Motor neuron (in vitro differentiated cells): ENCODE results near the gene CERS1. TPM values are rescaled to one million over a fixed set of nuclear protein-coding genes. Genes with fewer than 3 reads are reported as not detected.

ENCODE experiments used
- ATAC-seq, 8 experiments: fragments of 200-7000 bp; cut with Tn5 transposase; replicated peaks in 6 of 8; 2 replicates each; pipeline ENCODE4 v1.8.0; 2021; ENCODE audit warnings: mild to moderate bottlenecking in 8 of 8, moderate library complexity in 8 of 8
- H3K27ac ChIP-seq, 2 donors: fragments of 250-450 bp; sonication (Bioruptor Pico); 2 replicates each; pipeline ENCODE4 v1.9.0; 2021; ENCODE audit warnings: antibody characterized with exemption in 2 of 2, mild to moderate bottlenecking in 2 of 2, moderate library complexity in 1 of 2
- H3K4me1 ChIP-seq, 2 donors: fragments of 250-450 bp; sonication (Bioruptor Pico); replicated peaks in 1 of 2; 2 replicates each; pipeline ENCODE4 v1.6.1; 2021; ENCODE audit warnings: antibody characterized with exemption in 2 of 2, mild to moderate bottlenecking in 2 of 2, moderate library complexity in 1 of 2
- H3K4me3 ChIP-seq, 5 donors: fragments of 250-450 bp; sonication (Bioruptor Pico); 2 replicates each; pipeline ENCODE4 v1.9.0; 2021; ENCODE audit warnings: antibody characterized with exemption in 5 of 5, mild to moderate bottlenecking in 5 of 5, moderate library complexity in 4 of 5
- WGBS, 10 experiments: fragments of 450-650 bp; shearing (Covaris generic); methylation state at CpG; one replicate each; pipeline ENCODE4 v1.0.0; 2022; 5-methylcytosine and 5-hydroxymethylcytosine counted together
- in situ Hi-C, 9 experiments: fragments of 400-800 bp; cut with MboI; loops; one replicate each; pipeline ENCODE4 v1.15.0; 2021; ENCODE audit warnings: low sequenced_read_pairs in 9 of 9, low pct_unique_long_range_greater_than_20kb in 2 of 9; ENCODE audit not compliant: unreplicated experiment in 9 of 9
- total RNA-seq, 8 experiments: library from RNA; unstranded; fragments of 300-600 nt; gene quantifications; 2 replicates each; pipeline versions ENCODE4 v1.2.3 to v1.2.4, GENCODE V29; 2022

Gene CERS1
- total RNA-seq, 8 experiments from 2014 or later, result 1.2 to 42.1 (median 14.2) TPM

DNA sequence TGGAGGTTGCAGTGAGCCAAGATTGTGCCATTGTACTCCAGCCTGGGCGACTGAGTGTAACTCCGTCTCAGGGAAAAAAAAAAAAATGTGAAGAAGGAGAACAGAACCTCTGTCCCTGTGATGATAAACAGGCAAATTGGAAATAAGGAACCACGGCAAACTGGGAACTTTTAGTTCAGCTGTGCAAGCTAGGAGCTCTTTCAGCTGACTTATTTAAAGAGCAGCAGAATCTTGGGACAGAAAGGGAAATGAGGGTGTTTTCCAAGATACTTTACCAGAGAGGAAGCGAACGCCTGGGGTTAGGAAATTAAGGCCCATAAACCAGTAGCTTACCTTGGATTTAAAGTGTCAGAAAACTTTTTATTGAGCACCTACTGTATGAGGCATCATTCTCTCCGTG, 67.2 kb downstream of the CERS1 start:
- H3K4me3 ChIP-seq, result no peak overlapping the region
- in situ Hi-C loops, result loop anchor here in 3 of 9 experiments (25.0 kb wide), 2 partner anchors 241 to 366 kb away; partner anchors contain the start of gene REX1BD (in 3 of the 3)
- WGBS, 10 experiments, result 15 to 88% (median 46%) methylated on average over 1 to 5 of the region's 6 CpGs; no CpG with 5 or more reads in 2 of the 10 experiments
- no peak for ATAC-seq
- H3K4me1 ChIP-seq, result peaks cover 4 to 7% of the 10 kb centered on the region in 2 donors
- H3K27ac ChIP-seq, result no peak overlapping the region

Other genes with a start within 250 kb of the CERS1 start
- gene CRTC1, start 212.5 kb downstream of the CERS1 start, total RNA-seq, result 1 to 10 TPM; 2.0 to 8.8 (median 8.0) TPM
- 1 to 10 TPM in 1 of 8 experiments, under 1 TPM in 4, not detected in 3; 0.05 to 1.1 (median 0.29) TPM for gene COMP, start 104.9 kb downstream of the CERS1 start, total RNA-seq
- 10 to 100 TPM; 19.0 to 61.6 (median 28.9) TPM for gene UPF1, start 64.2 kb downstream of the CERS1 start, total RNA-seq
- gene COPE, start 23.2 kb upstream of the CERS1 start, total RNA-seq, result 100 to 1,000 TPM; 151 to 208 (median 173) TPM
- gene DDX49, start 23.6 kb upstream of the CERS1 start, total RNA-seq, result 10 to 100 TPM; 52.7 to 95.5 (median 67.7) TPM
- 10 to 100 TPM in 6 of 8 experiments, 1 to 10 TPM in 2; 9.0 to 40.0 (median 14.6) TPM for gene HOMER3, start 45.1 kb upstream of the CERS1 start, total RNA-seq
- gene SUGP2, start 137.4 kb upstream of the CERS1 start, total RNA-seq, result 100 to 1,000 TPM in 2 of 8 experiments, 10 to 100 TPM in 6; 36.4 to 126 (median 63.2) TPM
- 10 to 100 TPM; 23.0 to 44.6 (median 30.3) TPM for gene ARMC6, start 137.4 kb upstream of the CERS1 start, total RNA-seq
- gene SLC25A42, start 167.8 kb upstream of the CERS1 start, total RNA-seq, result 10 to 100 TPM in 1 of 8 experiments, 1 to 10 TPM in 7; 3.8 to 15.6 (median 7.9) TPM
- 10 to 100 TPM; 12.7 to 34.7 (median 17.6) TPM for gene TMEM161A, start 242.3 kb upstream of the CERS1 start, total RNA-seq